KOPT-K1 (cell line): ENCODE measurements around the gene PRXL2A.
"Not testable (repeated sequence)": the region's sequence is repeated elsewhere in the genome, so short reads cannot be mapped to it uniquely, and the experiment has no call there.

Experiments used
- H3K27ac ChIP-seq: fragments of 200-600 bp; sonication (generic); 2 replicates; pipeline ENCODE4 v1.5.1; 2016; ENCODE audit warnings: antibody characterized with exemption, mild to moderate bottlenecking, low read depth, low read length; ENCODE audit not compliant: poor library complexity, severe bottlenecking
- H3K36me3 ChIP-seq: fragments of 200-600 bp; sonication (generic); 2 replicates; pipeline ENCODE4 v1.5.1; 2017; ENCODE audit warnings: antibody characterized with exemption, mild to moderate bottlenecking, low read length, moderate library complexity; ENCODE audit not compliant: insufficient read depth
- H3K9me3 ChIP-seq: fragments of 200-600 bp; sonication (generic); 2 replicates; pipeline ENCODE4 v1.5.1; 2017; ENCODE audit warnings: antibody characterized with exemption, low read length, mild to moderate bottlenecking; ENCODE audit not compliant: insufficient read depth, poor library complexity, severe bottlenecking

Gene PRXL2A

GRCh38 chr10:80417256-80417655 is 8.9 kb downstream of the PRXL2A start:
- not testable (repeated sequence) for H3K27ac ChIP-seq, H3K9me3 ChIP-seq
- peaks cover 20% of the 10 kb centered on the region for H3K36me3 ChIP-seq

DNA sequence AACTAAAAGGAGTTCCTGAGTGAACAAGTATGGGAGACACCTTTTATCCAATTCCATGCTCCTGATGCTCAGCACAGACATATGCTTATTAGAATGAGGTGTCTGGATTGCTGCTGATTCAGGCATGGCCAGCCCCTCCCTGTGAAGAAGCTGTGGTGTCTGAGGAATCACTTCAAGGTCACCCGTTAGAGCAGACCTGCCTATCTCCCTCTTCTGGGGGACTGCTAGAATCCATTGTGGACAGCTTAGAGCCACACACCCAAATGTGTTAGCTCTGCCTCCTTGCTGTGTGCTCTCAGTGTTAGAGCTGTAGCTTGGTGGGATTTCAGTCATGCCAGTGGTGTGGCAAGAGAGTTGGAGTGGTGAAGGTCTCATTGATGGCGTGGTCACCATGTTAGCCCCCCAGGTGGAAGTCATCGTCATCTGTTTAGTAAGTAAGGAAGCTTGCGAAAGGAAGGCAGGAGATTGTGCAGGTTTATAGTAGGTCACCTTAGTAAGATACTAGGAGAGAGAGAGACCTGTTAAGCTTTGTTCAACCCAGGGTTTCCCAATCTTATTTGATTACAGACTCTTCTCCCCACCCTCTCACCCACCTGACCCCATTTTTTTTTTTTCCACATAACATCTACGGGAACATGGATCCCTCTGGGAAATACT is 12.8 kb downstream of the PRXL2A start:
- no peak overlapping the region for H3K27ac ChIP-seq
- H3K36me3 ChIP-seq, result peaks cover 57% of the 10 kb centered on the region
- no peaks in the 10 kb centered on the region for H3K9me3 ChIP-seq

DNA sequence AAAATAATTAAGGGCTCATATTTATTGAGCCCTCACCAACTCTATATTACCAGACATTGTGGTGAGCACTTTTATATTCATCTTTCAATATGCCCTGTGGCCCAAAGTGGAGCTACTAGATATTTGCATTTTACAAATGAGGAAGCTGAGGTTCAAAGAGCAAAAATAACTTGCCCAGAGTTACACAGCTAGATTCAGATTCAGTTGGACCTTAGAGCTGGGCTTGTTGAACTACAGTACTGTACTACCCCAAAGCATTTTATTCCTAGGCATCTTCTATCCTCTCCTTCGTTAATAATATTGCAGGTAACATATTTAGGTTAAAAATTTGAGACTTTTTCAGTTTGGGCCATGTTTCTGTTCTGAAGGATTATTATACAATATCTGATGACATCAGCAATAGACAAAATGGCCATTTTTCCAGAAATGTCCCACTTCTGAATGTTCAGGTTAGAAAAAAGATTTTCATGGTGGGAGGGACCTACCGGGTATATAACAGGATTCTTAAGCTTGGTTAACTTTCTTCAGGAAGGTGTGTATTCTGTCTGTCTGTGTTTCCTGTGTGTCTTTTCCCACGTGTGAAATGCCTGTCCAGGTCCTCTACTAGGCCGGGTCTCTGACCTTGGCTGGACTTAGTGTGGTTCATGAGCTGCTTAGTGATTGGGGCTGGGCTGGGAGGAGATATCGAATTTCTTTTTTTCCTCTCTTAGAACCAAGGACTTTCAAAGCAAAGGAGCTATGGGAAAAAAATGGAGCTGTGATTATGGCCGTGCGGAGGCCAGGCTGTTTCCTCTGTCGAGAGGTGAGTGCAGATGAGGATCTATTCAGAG is 13.6 kb downstream of the PRXL2A start:
- H3K27ac ChIP-seq, result no peak overlapping the region
- peaks cover 64% of the 10 kb centered on the region for H3K36me3 ChIP-seq
- H3K9me3 ChIP-seq, result no peaks in the 10 kb centered on the region

- no peak overlapping the region for H3K27ac ChIP-seq
- H3K36me3 ChIP-seq, result peaks cover 90% of the 10 kb centered on the region
- no peaks in the 10 kb centered on the region for H3K9me3 ChIP-seq
Observed at GRCh38 chr10:80425901-80426300, 17.6 kb downstream of the PRXL2A start.

GRCh38 chr10:80427541-80427940 is 19.2 kb downstream of the PRXL2A start:
- Histone ChIP-seq H3K36me3 (peaks cover 88% of the 10 kb centered on the region), H3K9me3 (no peaks in the 10 kb centered on the region), H3K27ac (no peak overlapping the region)

- peaks cover 69% of the 10 kb centered on the region for H3K36me3 ChIP-seq
- no peak overlapping the region for H3K27ac ChIP-seq
Observed at GRCh38 chr10:80429521-80429973, 21.2 kb downstream of the PRXL2A start.

DNA sequence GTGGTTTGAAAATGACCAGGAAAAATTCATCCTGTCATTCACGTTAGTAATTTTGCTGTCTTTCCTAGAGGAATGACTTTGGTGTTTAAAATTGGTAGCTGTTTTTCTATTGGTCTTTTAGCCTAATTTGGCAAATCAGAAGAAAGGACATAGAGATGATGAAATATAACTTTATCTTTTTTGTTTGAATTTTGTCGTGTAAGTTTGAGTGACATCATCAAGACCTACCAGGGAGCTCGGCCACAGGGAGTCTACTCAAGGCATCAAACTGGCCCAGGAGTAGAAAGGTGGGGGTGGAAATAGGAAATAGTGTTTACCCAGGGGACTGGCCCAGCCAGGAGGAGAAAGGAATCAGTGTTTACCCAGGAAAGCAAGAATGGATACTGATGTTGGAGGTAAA is 24.8 kb downstream of the PRXL2A start:
- no peak overlapping the region for H3K27ac ChIP-seq
- no peaks in the 10 kb centered on the region for H3K9me3 ChIP-seq
- peaks cover 35% of the 10 kb centered on the region for H3K36me3 ChIP-seq

More at GRCh38 chr10:80429521-80429973, 21.2 kb downstream of the PRXL2A start:
- H3K9me3 ChIP-seq, result no peaks in the 10 kb centered on the region

DNA sequence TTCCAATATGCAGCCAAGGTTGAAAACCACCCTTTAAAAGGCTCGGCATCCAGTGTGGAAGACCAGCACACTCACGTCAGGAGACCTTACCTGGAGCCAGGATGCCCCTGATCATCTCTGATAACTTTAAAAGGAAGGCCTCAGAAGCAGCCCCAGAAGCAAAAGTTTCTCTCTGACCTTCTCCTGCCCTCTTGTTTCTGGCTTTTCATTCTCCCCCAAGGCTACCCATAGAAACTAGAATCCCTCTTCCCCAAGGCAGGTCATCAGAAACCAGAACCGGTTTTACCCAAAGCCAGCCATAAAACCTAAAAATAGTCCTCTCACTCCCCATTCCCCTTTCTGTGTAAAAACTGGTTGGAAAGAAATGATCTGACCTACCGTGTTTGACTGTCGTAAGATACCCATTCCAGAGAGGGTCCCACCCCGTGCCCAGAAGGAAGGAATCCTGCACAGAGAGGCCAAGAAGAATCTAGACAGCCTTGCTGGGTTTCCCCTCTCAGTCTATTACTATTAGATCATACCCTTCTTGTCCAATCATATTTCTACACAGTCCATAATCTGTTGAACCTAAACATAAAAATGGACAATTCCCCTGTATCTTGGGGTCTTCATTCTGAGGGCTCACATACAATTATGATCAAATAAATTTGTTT is 28.2 kb downstream of the PRXL2A start:
- Histone ChIP-seq H3K36me3 (peaks cover 8% of the 10 kb centered on the region), H3K9me3 (no peaks in the 10 kb centered on the region), H3K27ac (no peak overlapping the region)

GRCh38 chr10:80437227-80437626 is 28.9 kb downstream of the PRXL2A start:
- H3K36me3 ChIP-seq, result peaks cover 1% of the 10 kb centered on the region; the same call in 1 of the 2 replicates
- H3K27ac ChIP-seq, result no peak overlapping the region

GRCh38 chr10:80441831-80442230 is 33.5 kb downstream of the PRXL2A start:
- H3K36me3 ChIP-seq, result no peaks in the 10 kb centered on the region
- no peaks in the 10 kb centered on the region for H3K9me3 ChIP-seq
- no peak overlapping the region for H3K27ac ChIP-seq

More at GRCh38 chr10:80437227-80437626, 28.9 kb downstream of the PRXL2A start:
- no peaks in the 10 kb centered on the region for H3K9me3 ChIP-seq

- Histone ChIP-seq H3K36me3 (no peaks in the 10 kb centered on the region), H3K9me3 (no peaks in the 10 kb centered on the region), H3K27ac (no peak overlapping the region)
Observed at GRCh38 chr10:80442879-80443278, 34.5 kb downstream of the PRXL2A start.

DNA sequence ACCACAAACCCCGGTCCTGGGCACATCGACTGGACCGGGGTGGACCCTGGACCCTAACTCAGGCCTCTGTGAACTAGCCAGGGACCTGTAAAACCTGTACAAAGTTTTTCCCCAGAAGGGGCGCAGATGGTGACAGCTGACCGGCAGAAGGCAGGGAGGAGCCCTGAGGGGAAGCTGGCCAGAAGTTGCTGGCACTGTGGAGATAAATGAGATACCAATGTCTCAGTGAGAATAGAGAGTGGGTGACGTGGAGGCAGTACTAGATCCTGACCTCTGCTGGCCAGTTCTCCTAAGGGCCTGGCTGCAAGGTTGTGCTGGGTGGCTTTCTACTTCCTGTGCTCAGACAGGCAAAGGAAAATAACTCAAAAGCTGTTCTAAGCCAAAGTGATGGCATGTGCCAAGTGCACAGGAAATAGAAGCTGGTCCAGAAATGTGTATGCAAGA is 35.2 kb downstream of the PRXL2A start:
- no peak overlapping the region for H3K27ac ChIP-seq
- no peaks in the 10 kb centered on the region for H3K36me3 ChIP-seq

GRCh38 chr10:80444124-80444523 is 35.8 kb downstream of the PRXL2A start:
- Histone ChIP-seq H3K36me3 (no peaks in the 10 kb centered on the region), H3K9me3 (no peaks in the 10 kb centered on the region), H3K27ac (no peak overlapping the region)

More for the DNA sequence above, 35.2 kb downstream of the PRXL2A start:
- H3K9me3 ChIP-seq, result no peaks in the 10 kb centered on the region

GRCh38 chr10:80444646-80445319 is 36.4 kb downstream of the PRXL2A start:
- no peaks in the 10 kb centered on the region for H3K9me3 ChIP-seq
- no peaks in the 10 kb centered on the region for H3K36me3 ChIP-seq
- H3K27ac ChIP-seq, result no peak overlapping the region
